OCI-LY1 (cell line): ENCODE measurements around the gene NCCRP1.

Experiments used
- H2AFZ ChIP-seq: fragments of 200-600 bp; sonication (generic), shearing (Covaris generic); 2 replicates; pipeline ENCODE4 v1.6.0; 2014; ENCODE audit warnings: antibody characterized with exemption, mild to moderate bottlenecking, low read length
- H3F3A ChIP-seq: fragments of 200-600 bp; sonication (generic), shearing (Covaris generic); 2 replicates; pipeline ENCODE4 v1.6.0; 2014; ENCODE audit warnings: mild to moderate bottlenecking, antibody characterized with exemption, low read length, moderate library complexity; ENCODE audit not compliant: insufficient read depth
- H3K27ac ChIP-seq: fragments of 200-600 bp; sonication (generic); 2 replicates; pipeline ENCODE4 v1.5.1; 2014; ENCODE audit warnings: low read length, mixed run types, mild to moderate bottlenecking, low read depth; ENCODE audit not compliant: poor library complexity, severe bottlenecking
- H3K27me3 ChIP-seq: fragments of 200-600 bp; sonication (generic); 2 replicates; pipeline ENCODE4 v1.6.0; 2014; ENCODE audit warnings: antibody characterized with exemption, mild to moderate bottlenecking, low read length, moderate library complexity; ENCODE audit not compliant: insufficient read depth
- H3K36me3 ChIP-seq: fragments of 200-600 bp; sonication (generic); 2 replicates; pipeline ENCODE4 v1.6.1; 2014; ENCODE audit warnings: mild to moderate bottlenecking, antibody characterized with exemption, low read length, moderate library complexity, mixed read lengths; ENCODE audit not compliant: insufficient read depth
- H3K4me1 ChIP-seq: fragments of 200-600 bp; sonication (generic); 2 replicates; pipeline ENCODE4 v1.5.1; 2014; ENCODE audit warnings: mild to moderate bottlenecking, low read length, moderate library complexity; ENCODE audit not compliant: insufficient read depth, severe bottlenecking
- H3K4me2 ChIP-seq: fragments of 200-600 bp; sonication (generic), shearing (Covaris generic); 2 replicates; pipeline ENCODE4 v1.6.1; 2014; ENCODE audit warnings: low read length
- H3K4me3 ChIP-seq: fragments of 200-600 bp; sonication (generic); 2 replicates; pipeline ENCODE4 v1.5.1; 2014; ENCODE audit warnings: low read length, low read depth, mild to moderate bottlenecking, mixed read lengths; ENCODE audit not compliant: poor library complexity, severe bottlenecking
- H3K79me2 ChIP-seq: fragments of 200-600 bp; shearing (Covaris generic); 2 replicates; pipeline ENCODE4 v1.6.1; 2016; ENCODE audit warnings: mixed run types, low read length, mixed read lengths; ENCODE audit not compliant: insufficient read depth
- H3K9ac ChIP-seq: fragments of 200-600 bp; sonication (generic), shearing (Covaris generic); 2 replicates; pipeline ENCODE4 v1.6.1; 2014; ENCODE audit warnings: mild to moderate bottlenecking, low read length, mixed read lengths
- H3K9me2 ChIP-seq: fragments of 200-600 bp; sonication (generic), shearing (Covaris generic); 2 replicates; pipeline ENCODE4 v1.6.1; 2014; ENCODE audit warnings: low read depth, mild to moderate bottlenecking, low read length, mixed read lengths
- H3K9me3 ChIP-seq: fragments of 200-600 bp; shearing (Covaris generic); 2 replicates; pipeline ENCODE4 v1.6.1; 2014; ENCODE audit warnings: low read length, mixed read lengths
- H4K20me1 ChIP-seq: fragments of 200-600 bp; sonication (generic), shearing (Covaris generic); 2 replicates; pipeline ENCODE4 v1.6.0; 2016; ENCODE audit warnings: mild to moderate bottlenecking, low read length; ENCODE audit not compliant: insufficient read depth
- CTCF ChIP-seq: fragments of 200-600 bp; sonication (generic), shearing (Covaris generic); IDR thresholded peaks from 2 replicates; pipeline ENCODE4 v1.5.1; 2017; ENCODE audit warnings: mild to moderate bottlenecking, antibody characterized with exemption, low read length, moderate library complexity, mixed read lengths
- EZH2 ChIP-seq: fragments of 200-600 bp; sonication (generic), shearing (Covaris generic); IDR thresholded peaks from 2 replicates; pipeline ENCODE4 v1.8.0; 2017; ENCODE audit warnings: borderline replicate concordance, mixed run types, mild to moderate bottlenecking, antibody characterized with exemption, low read length, moderate library complexity, mixed read lengths

NCCRP1 gene

GRCh38 chr19:39223703-39224279, 27.0 kb downstream of the NCCRP1 start:
- Histone ChIP-seq H3K4me3 (no peak overlapping the region), H3F3A (no peaks in the 10 kb centered on the region), H4K20me1 (no peaks in the 10 kb centered on the region), H3K9me3 (no peaks in the 10 kb centered on the region), H3K4me1 (no peaks in the 10 kb centered on the region), H3K27me3 (no peaks in the 10 kb centered on the region), H3K4me2 (no peak overlapping the region), H2AFZ (no peak overlapping the region), H3K36me3 (no peaks in the 10 kb centered on the region), H3K9me2 (no peaks in the 10 kb centered on the region), H3K79me2 (no peaks in the 10 kb centered on the region), H3K27ac (no peak overlapping the region), H3K9ac (no peak overlapping the region)
- TF ChIP-seq EZH2 (no peak), CTCF (no peak)

- no peak overlapping the region for H3K27ac ChIP-seq
- H3K36me3 ChIP-seq = no peaks in the 10 kb centered on the region
- H4K20me1 ChIP-seq = no peaks in the 10 kb centered on the region
- no peak overlapping the region for H3K4me3 ChIP-seq
- H3F3A ChIP-seq = no peaks in the 10 kb centered on the region
- H3K9ac ChIP-seq = no peak overlapping the region
- H3K4me1 ChIP-seq = no peaks in the 10 kb centered on the region
- no peaks in the 10 kb centered on the region for H3K9me2 ChIP-seq
- no peaks in the 10 kb centered on the region for H3K9me3 ChIP-seq
- H3K79me2 ChIP-seq = no peaks in the 10 kb centered on the region
- no peaks in the 10 kb centered on the region for H3K27me3 ChIP-seq
- no peak overlapping the region for H3K4me2 ChIP-seq
- TF ChIP-seq EZH2 = no peak
- TF ChIP-seq CTCF = no peak; the same call in 1 of the 2 replicates
- no peak overlapping the region for H2AFZ ChIP-seq
Measured at GRCh38 chr19:39224910-39225309, 28.1 kb downstream of the NCCRP1 start.

GRCh38 chr19:39230096-39230764, 33.5 kb downstream of the NCCRP1 start:
- H3K36me3 ChIP-seq = no peaks in the 10 kb centered on the region
- no peak overlapping the region for H3K27ac ChIP-seq
- no peaks in the 10 kb centered on the region for H3F3A ChIP-seq
- no peak overlapping the region for H3K4me3 ChIP-seq
- no peaks in the 10 kb centered on the region for H3K27me3 ChIP-seq
- H3K4me1 ChIP-seq = no peaks in the 10 kb centered on the region
- no peaks in the 10 kb centered on the region for H4K20me1 ChIP-seq
- no peak overlapping the region for H2AFZ ChIP-seq
- H3K9me2 ChIP-seq = no peaks in the 10 kb centered on the region
- TF ChIP-seq EZH2 (no peak), CTCF (no peak)
- H3K9me3 ChIP-seq = no peaks in the 10 kb centered on the region
- H3K79me2 ChIP-seq = no peaks in the 10 kb centered on the region
- H3K9ac ChIP-seq = no peak overlapping the region
- H3K4me2 ChIP-seq = no peak overlapping the region
